Right lobe of liver (tissue), 4 donors: Measurements from ENCODE around the gene NEU4.

Source experiments
- CTCF ChIP-seq, 4 donors: fragments of 200-600 bp in 3 of 4; fragments of 450-650 bp in 1 of 4; IDR thresholded peaks; one replicate each; pipeline versions ENCODE4 v1.5.1 to v1.8.0; 2016 to 2022; ENCODE audit warnings: antibody characterized with exemption in 4 of 4, mild to moderate bottlenecking in 2 of 4
- POLR2A ChIP-seq: fragments of 450-650 bp; IDR thresholded peaks from one replicate; pipeline ENCODE4 v1.6.1; 2017; ENCODE audit warnings: antibody characterized with exemption, mild to moderate bottlenecking
- donor health status: DM: no; HTN: no; CAD: no.
- donor health status: DM: no; HTN: no; CAD: no.
- donor health status: DM: no; HTN: yes; CAD: no.

- TF ChIP-seq POLR2A (no peak), CTCF (IDR thresholded peaks at IDR 0.05) (no peak)
Observed at GRCh38 chr2:241863536-241863954, 54.6 kb downstream of the NEU4 start.
